Measurements from ENCODE around the gene BIRC2.

GRCh38 chr11:102398297-102398696 is 51.3 kb downstream of the BIRC2 start:
- TF ChIP-seq, protein P1, sequence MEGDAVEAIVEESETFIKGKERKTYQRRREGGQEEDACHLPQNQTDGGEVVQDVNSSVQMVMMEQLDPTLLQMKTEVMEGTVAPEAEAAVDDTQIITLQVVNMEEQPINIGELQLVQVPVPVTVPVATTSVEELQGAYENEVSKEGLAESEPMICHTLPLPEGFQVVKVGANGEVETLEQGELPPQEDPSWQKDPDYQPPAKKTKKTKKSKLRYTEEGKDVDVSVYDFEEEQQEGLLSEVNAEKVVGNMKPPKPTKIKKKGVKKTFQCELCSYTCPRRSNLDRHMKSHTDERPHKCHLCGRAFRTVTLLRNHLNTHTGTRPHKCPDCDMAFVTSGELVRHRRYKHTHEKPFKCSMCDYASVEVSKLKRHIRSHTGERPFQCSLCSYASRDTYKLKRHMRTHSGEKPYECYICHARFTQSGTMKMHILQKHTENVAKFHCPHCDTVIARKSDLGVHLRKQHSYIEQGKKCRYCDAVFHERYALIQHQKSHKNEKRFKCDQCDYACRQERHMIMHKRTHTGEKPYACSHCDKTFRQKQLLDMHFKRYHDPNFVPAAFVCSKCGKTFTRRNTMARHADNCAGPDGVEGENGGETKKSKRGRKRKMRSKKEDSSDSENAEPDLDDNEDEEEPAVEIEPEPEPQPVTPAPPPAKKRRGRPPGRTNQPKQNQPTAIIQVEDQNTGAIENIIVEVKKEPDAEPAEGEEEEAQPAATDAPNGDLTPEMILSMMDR (IDR thresholded peaks at IDR 0.05) = no peak
- TF ChIP-seq EP300 (IDR thresholded peaks at IDR 0.05) = no peak
